H9 (cell line): ENCODE measurements around the gene SORCS2. TPM values are rescaled to one million over a fixed set of nuclear protein-coding genes. Genes with fewer than 3 reads are reported as not detected.

Experiments used
- DNase-seq: peaks from one replicate; pipeline ENCODE4 v3.0.0-alpha.2; 2017
- H2AFZ ChIP-seq: one replicate; pipeline ENCODE4 v1.6.1; 2013; ENCODE audit warnings: mild to moderate bottlenecking, low read length, control low read depth, moderate library complexity
- H2AK5ac ChIP-seq: 2 replicates; pipeline ENCODE4 v1.6.1; 2013; ENCODE audit warnings: low read length, control low read depth, mixed read lengths; ENCODE audit not compliant: insufficient read length
- H2BK120ac ChIP-seq: one replicate; pipeline ENCODE4 v1.6.1; 2013; ENCODE audit warnings: low read depth, mild to moderate bottlenecking, low read length, control low read depth, inconsistent platforms; ENCODE audit not compliant: poor library complexity, severe bottlenecking
- H2BK12ac ChIP-seq: 2 replicates; pipeline ENCODE4 v1.6.1; 2013; ENCODE audit warnings: low read length, control low read depth, mixed read lengths, low read depth; ENCODE audit not compliant: insufficient read length
- H2BK15ac ChIP-seq: 2 replicates; pipeline ENCODE4 v1.6.1; 2013; ENCODE audit warnings: low read depth, low read length, control low read depth
- H2BK20ac ChIP-seq: one replicate; pipeline ENCODE4 v1.6.1; 2013; ENCODE audit warnings: low read depth, mild to moderate bottlenecking, low read length, control low read depth, inconsistent platforms; ENCODE audit not compliant: poor library complexity, severe bottlenecking
- H2BK5ac ChIP-seq: 2 replicates; pipeline ENCODE4 v1.6.1; 2013; ENCODE audit warnings: low read length, control low read depth, mixed read lengths; ENCODE audit not compliant: insufficient read length
- H3K14ac ChIP-seq: 2 replicates; pipeline ENCODE4 v1.6.1; 2013; ENCODE audit warnings: low read length, control low read depth; ENCODE audit not compliant: insufficient read depth
- H3K18ac ChIP-seq: 2 replicates; pipeline ENCODE4 v1.6.1; 2013; ENCODE audit warnings: low read depth, mild to moderate bottlenecking, mixed read lengths, low read length, control low read depth; ENCODE audit not compliant: insufficient read length
- H3K23ac ChIP-seq: 2 replicates; pipeline ENCODE4 v1.6.1; 2013; ENCODE audit warnings: low read length, control low read depth, mixed read lengths, low read depth; ENCODE audit not compliant: insufficient read length
- H3K23me2 ChIP-seq: 2 replicates; pipeline ENCODE4 v1.6.1; 2013; ENCODE audit warnings: low read depth, mild to moderate bottlenecking, mixed read lengths, low read length, control low read depth; ENCODE audit not compliant: insufficient read length, poor library complexity, severe bottlenecking
- H3K27ac ChIP-seq: 2 replicates; pipeline ENCODE4 v1.5.1; 2013; ENCODE audit warnings: low read length, control low read depth, mixed read lengths, low read depth; ENCODE audit not compliant: insufficient read length
- H3K27me3 ChIP-seq: 2 replicates; pipeline ENCODE4 v1.6.1; 2013; ENCODE audit warnings: low read length, control low read depth, inconsistent platforms; ENCODE audit not compliant: insufficient read depth
- H3K4ac ChIP-seq: 2 replicates; pipeline ENCODE4 v1.6.1; 2013; ENCODE audit warnings: low read depth, mild to moderate bottlenecking, control low read depth, inconsistent platforms, low read length, moderate library complexity
- H3K4me1 ChIP-seq: 2 replicates; pipeline ENCODE4 v1.6.1; 2013; ENCODE audit warnings: low read length, control low read depth, inconsistent platforms; ENCODE audit not compliant: insufficient read depth
- H3K4me2 ChIP-seq: 2 replicates; pipeline ENCODE4 v1.6.1; 2013; ENCODE audit warnings: low read length, control low read depth, mixed read lengths; ENCODE audit not compliant: insufficient read length, insufficient read depth
- H3K56ac ChIP-seq: 2 replicates; pipeline ENCODE4 v1.6.1; 2013; ENCODE audit warnings: low read depth, mild to moderate bottlenecking, mixed read lengths, low read length, control low read depth; ENCODE audit not compliant: insufficient read length
- H3K79me1 ChIP-seq: 2 replicates; pipeline ENCODE4 v1.6.1; 2013; ENCODE audit warnings: low read depth, mild to moderate bottlenecking, moderate library complexity, low read length, control low read depth, inconsistent platforms; ENCODE audit not compliant: insufficient read depth, poor library complexity, severe bottlenecking
- H3K79me2 ChIP-seq: 2 replicates; pipeline ENCODE4 v1.6.1; 2013; ENCODE audit warnings: low read length, control low read depth, inconsistent platforms; ENCODE audit not compliant: insufficient read depth
- H3K9ac ChIP-seq: 2 replicates; pipeline ENCODE4 v1.6.1; 2013; ENCODE audit warnings: low read length, control low read depth, mixed read lengths; ENCODE audit not compliant: insufficient read length; ENCODE audit errors: extremely low read depth
- H3K9me3 ChIP-seq: one replicate; pipeline ENCODE4 v1.6.1; 2013; ENCODE audit warnings: low read depth, low read length, inconsistent platforms; ENCODE audit not compliant: control insufficient read depth
- H3T11ph ChIP-seq: one replicate; pipeline ENCODE4 v1.6.1; 2013; ENCODE audit warnings: mild to moderate bottlenecking, low read length, control low read depth, inconsistent platforms
- H4K20me1 ChIP-seq: one replicate; pipeline ENCODE4 v1.6.1; 2013; ENCODE audit not compliant: control insufficient read depth, insufficient read length, insufficient read depth
- H4K5ac ChIP-seq: 2 replicates; pipeline ENCODE4 v1.6.1; 2013; ENCODE audit warnings: low read depth, mild to moderate bottlenecking, mixed read lengths, low read length, control low read depth; ENCODE audit not compliant: insufficient read length
- H4K8ac ChIP-seq: replicated peaks from 2 replicates; pipeline ENCODE4 v1.6.1; 2013; ENCODE audit warnings: low read length, control low read depth, mixed read lengths, low read depth; ENCODE audit not compliant: insufficient read length
- H4K91ac ChIP-seq: 2 replicates; pipeline ENCODE4 v1.6.1; 2013; ENCODE audit warnings: low read depth, mild to moderate bottlenecking, moderate library complexity, mixed read lengths, low read length, control low read depth; ENCODE audit not compliant: insufficient read length
- H3K27ac Mint-ChIP-seq, 3 experiments: 2 replicates in 2 of 3; 3 replicates in 1 of 3; pipeline ENCODE4 v1.8.0; 2020 to 2021; ENCODE audit warnings: mixed read lengths in 3 of 3, mild to moderate bottlenecking in 1 of 3, moderate library complexity in 1 of 3
- H3K27me3 Mint-ChIP-seq: 2 replicates; pipeline ENCODE4 v1.8.0; 2021; ENCODE audit warnings: low read depth, mild to moderate bottlenecking, moderate library complexity, mixed read lengths
- H3K36me3 Mint-ChIP-seq, 3 experiments: 2 replicates in 2 of 3; 3 replicates in 1 of 3; pipeline ENCODE4 v1.8.0; 2020 to 2021; ENCODE audit warnings: low read depth in 3 of 3, mixed read lengths in 3 of 3; ENCODE audit not compliant: insufficient read depth in 1 of 3
- H3K4me1 Mint-ChIP-seq, 2 experiments: 2 replicates each; pipeline ENCODE4 v1.8.0; 2020; ENCODE audit warnings: mixed read lengths in 2 of 2
- H3K4me3 Mint-ChIP-seq, 2 experiments: 2 replicates in 1 of 2; 3 replicates in 1 of 2; pipeline ENCODE4 v1.8.0; 2020 to 2021; ENCODE audit warnings: mild to moderate bottlenecking in 2 of 2, mixed read lengths in 2 of 2, moderate library complexity in 1 of 2
- H3K9me3 Mint-ChIP-seq, 2 experiments: 2 replicates in 1 of 2; 3 replicates in 1 of 2; pipeline ENCODE4 v1.8.0; 2020; ENCODE audit warnings: mild to moderate bottlenecking in 2 of 2, mixed read lengths in 2 of 2, moderate library complexity in 1 of 2
- WGBS: extraction: QIAGEN DNeasy Blood & Tissue Kit; methylation state at CpG from one replicate; pipeline ENCODE4 v1.1.7; 2013; ENCODE audit warnings: missing lambda C conversion rate, low lambda C conversion rate, mixed read lengths; ENCODE audit not compliant: insufficient read length; ENCODE audit errors: extremely low coverage; 5-methylcytosine and 5-hydroxymethylcytosine counted together
- total RNA-seq: library from RNA; stranded (reverse); gene quantifications from 2 replicates; pipeline ENCODE4 v1.2.1, GENCODE V29; 2021
- TF ChIP-seq, protein P1 (sequence below): fragments of 200-600 bp; sonication (generic); conservative IDR thresholded peaks from 3 replicates; pipeline ENCODE4 v1.8.0; 2021; ENCODE audit warnings: antibody characterized with exemption, mild to moderate bottlenecking

Gene SORCS2
- total RNA-seq, 1 experiment from 2014 or later = 0.57 TPM

DNA sequence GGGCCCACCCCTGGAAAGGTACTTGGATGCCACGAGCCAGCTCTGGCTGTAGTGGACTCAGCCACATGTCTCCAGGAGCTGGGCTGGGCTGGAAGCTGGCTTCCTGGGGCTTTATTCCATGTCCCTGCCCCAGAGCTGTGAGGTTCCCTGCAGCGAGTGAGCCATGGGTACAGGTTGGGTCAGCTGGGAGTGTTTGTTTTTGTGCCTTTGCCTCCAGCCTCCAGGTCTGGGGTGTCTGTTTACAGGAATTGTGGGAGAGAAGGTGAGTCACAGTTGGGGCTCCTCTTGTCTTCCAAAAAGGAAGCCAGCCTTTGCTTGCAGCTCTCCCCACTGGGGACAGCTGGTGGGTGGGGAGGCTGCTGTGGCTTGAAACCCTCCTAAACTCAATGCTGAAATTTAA, 21.5 kb downstream of the SORCS2 start:
- Histone ChIP-seq H3K23ac (no peak overlapping the region), H2BK120ac (no peak overlapping the region), H3K4ac (no peak overlapping the region), H3K9ac (no peak overlapping the region), H4K8ac (no peak overlapping the region), H3K23me2 (no peaks in the 10 kb centered on the region), H2BK5ac (no peak overlapping the region), H4K5ac (no peak overlapping the region), H2AK5ac (no peak overlapping the region), H2AFZ (no peak overlapping the region), H2BK12ac (no peak overlapping the region), H3K18ac (no peak overlapping the region), H3K27me3 (no peaks in the 10 kb centered on the region), H4K91ac (no peak overlapping the region), H2BK20ac (no peak overlapping the region), H4K20me1 (no peaks in the 10 kb centered on the region), H3T11ph (no peak overlapping the region), H2BK15ac (no peak overlapping the region), H3K14ac (no peak overlapping the region), H3K27ac (no peak overlapping the region), H3K4me2 (no peak overlapping the region), H3K79me2 (no peaks in the 10 kb centered on the region), H3K9me3 (no peaks in the 10 kb centered on the region), H3K4me1 (no peaks in the 10 kb centered on the region), H3K79me1 (no peaks in the 10 kb centered on the region), H3K56ac (no peak overlapping the region)
- peaks cover 1% of the 10 kb centered on the region for H3K27me3 Mint-ChIP-seq
- no peak for DNase-seq
- no peak overlapping the region for H3K27ac Mint-ChIP-seq
- no CpG with 5 or more reads among the region's 2 CpGs for WGBS
- H3K9me3 Mint-ChIP-seq = peaks cover 10 to 16% of the 10 kb centered on the region in 2 experiments; a peak in 4 of 5 replicates
- TF ChIP-seq, protein P1, sequence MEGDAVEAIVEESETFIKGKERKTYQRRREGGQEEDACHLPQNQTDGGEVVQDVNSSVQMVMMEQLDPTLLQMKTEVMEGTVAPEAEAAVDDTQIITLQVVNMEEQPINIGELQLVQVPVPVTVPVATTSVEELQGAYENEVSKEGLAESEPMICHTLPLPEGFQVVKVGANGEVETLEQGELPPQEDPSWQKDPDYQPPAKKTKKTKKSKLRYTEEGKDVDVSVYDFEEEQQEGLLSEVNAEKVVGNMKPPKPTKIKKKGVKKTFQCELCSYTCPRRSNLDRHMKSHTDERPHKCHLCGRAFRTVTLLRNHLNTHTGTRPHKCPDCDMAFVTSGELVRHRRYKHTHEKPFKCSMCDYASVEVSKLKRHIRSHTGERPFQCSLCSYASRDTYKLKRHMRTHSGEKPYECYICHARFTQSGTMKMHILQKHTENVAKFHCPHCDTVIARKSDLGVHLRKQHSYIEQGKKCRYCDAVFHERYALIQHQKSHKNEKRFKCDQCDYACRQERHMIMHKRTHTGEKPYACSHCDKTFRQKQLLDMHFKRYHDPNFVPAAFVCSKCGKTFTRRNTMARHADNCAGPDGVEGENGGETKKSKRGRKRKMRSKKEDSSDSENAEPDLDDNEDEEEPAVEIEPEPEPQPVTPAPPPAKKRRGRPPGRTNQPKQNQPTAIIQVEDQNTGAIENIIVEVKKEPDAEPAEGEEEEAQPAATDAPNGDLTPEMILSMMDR = no peak
- no peak overlapping the region for H3K4me3 Mint-ChIP-seq
- peaks cover 0 to 9% (median 0%) of the 10 kb centered on the region in 3 experiments; a peak in 3 of 7 replicates for H3K36me3 Mint-ChIP-seq
- 0 out of 4 replicates have a peak, but pooled peaks cover 0 to 3% of the 10 kb centered on the region in 2 experiments for H3K4me1 Mint-ChIP-seq
